HepG2 (cell line): ENCODE data around the gene TRPV4. TPM values are rescaled to one million over a fixed set of nuclear protein-coding genes. Genes with fewer than 3 reads are reported as not detected.

ENCODE experiments used
- ATF1 ChIP-seq: IDR thresholded peaks from 2 replicates; pipeline ENCODE4 v1.6.1; 2016; ENCODE audit warnings: mild to moderate bottlenecking, control low read depth
- CSRNP1 ChIP-seq: sonication (generic); formaldehyde crosslinking; IDR thresholded peaks from 2 replicates; pipeline ENCODE4 v1.8.1; 2023; ENCODE audit warnings: mild to moderate bottlenecking, missing genetic modification reagents
- GATAD2A ChIP-seq: IDR thresholded peaks from 2 replicates; pipeline ENCODE4 v1.6.1; 2016
- GPN1 ChIP-seq: sonication (generic); formaldehyde crosslinking; IDR thresholded peaks from 2 replicates; pipeline ENCODE4 v1.5.1; 2020; ENCODE audit warnings: missing genetic modification reagents, borderline replicate concordance
- HOXA5 ChIP-seq: sonication (generic); formaldehyde crosslinking; IDR thresholded peaks from 2 replicates; pipeline ENCODE4 v1.4.0; 2020; ENCODE audit warnings: missing genetic modification reagents
- ISX ChIP-seq: sonication (generic); formaldehyde crosslinking; conservative IDR thresholded peaks from 2 replicates; pipeline ENCODE4 v1.5.0; 2020; ENCODE audit warnings: missing genetic modification reagents
- KDM5B ChIP-seq: sonication (generic); formaldehyde crosslinking; IDR thresholded peaks from 2 replicates; pipeline ENCODE4 v1.4.0; 2020; ENCODE audit warnings: missing genetic modification reagents, mild to moderate bottlenecking, borderline replicate concordance
- NCOA5 ChIP-seq: sonication (generic); formaldehyde crosslinking; IDR thresholded peaks from 2 replicates; pipeline ENCODE4 v1.4.0; 2020; ENCODE audit warnings: missing genetic modification reagents
- NR2F1 ChIP-seq, 2 experiments: fragments of 450-650 bp in 1 of 2; formaldehyde crosslinking in 1 of 2; IDR thresholded peaks; 2 replicates each; pipeline versions ENCODE4 v1.5.0 to v1.6.1; 2016 to 2020; ENCODE audit warnings: mild to moderate bottlenecking in 1 of 2, missing compliant biosample characterization in 1 of 2, missing genetic modification reagents in 1 of 2, moderate library complexity in 1 of 2
- RXRA ChIP-seq: sonication (generic); formaldehyde crosslinking; IDR thresholded peaks from 2 replicates; pipeline ENCODE4 v1.5.1; 2020; ENCODE audit warnings: missing genetic modification reagents
- SNRNP70 ChIP-seq: fragments of 200-400 bp; formaldehyde crosslinking; IDR thresholded peaks from 2 replicates; pipeline ENCODE4 v1.6.1; 2017; ENCODE audit warnings: mild to moderate bottlenecking, low read depth, low read length, moderate library complexity
- SOX5 ChIP-seq: IDR thresholded peaks from 2 replicates; pipeline ENCODE4 v1.6.1; 2016; ENCODE audit warnings: borderline replicate concordance
- TBX3 ChIP-seq: fragments of 450-650 bp; IDR thresholded peaks from 2 replicates; pipeline ENCODE4 v1.6.1; 2017; ENCODE audit warnings: antibody characterized with exemption, mild to moderate bottlenecking, inconsistent platforms, borderline replicate concordance
- TCF12 ChIP-seq, 2 experiments: fragments of 450-650 bp in 1 of 2; sonication (generic) in 1 of 2; formaldehyde crosslinking in 1 of 2; IDR thresholded peaks; 2 replicates each; pipeline versions ENCODE4 v1.6.1 to v1.8.0; 2017 to 2022; ENCODE audit warnings: antibody characterized with exemption in 1 of 2, mild to moderate bottlenecking in 1 of 2, missing genetic modification reagents in 1 of 2, moderate library complexity in 1 of 2
- ZBTB38 ChIP-seq: sonication (generic); formaldehyde crosslinking; IDR thresholded peaks from 2 replicates; pipeline ENCODE4 v1.5.1; 2020; ENCODE audit warnings: mild to moderate bottlenecking, missing genetic modification reagents
- ZNF350 ChIP-seq: sonication (generic); formaldehyde crosslinking; IDR thresholded peaks from 2 replicates; pipeline ENCODE4 v1.4.0; 2020; ENCODE audit warnings: mild to moderate bottlenecking, low read depth, missing genetic modification reagents, borderline replicate concordance
- ZNF432 ChIP-seq: sonication (generic); formaldehyde crosslinking; IDR thresholded peaks from 2 replicates; pipeline ENCODE4 v1.5.0; 2020; ENCODE audit warnings: missing genetic modification reagents, mild to moderate bottlenecking, borderline replicate concordance
- ZNF496 ChIP-seq: sonication (generic); formaldehyde crosslinking; IDR thresholded peaks from 2 replicates; pipeline ENCODE4 v1.8.1; 2023; ENCODE audit warnings: mild to moderate bottlenecking, moderate library complexity, missing genetic modification reagents; ENCODE audit not compliant: insufficient replicate concordance
- ZNF546 ChIP-seq: sonication (generic); formaldehyde crosslinking; conservative IDR thresholded peaks from 2 replicates; pipeline ENCODE4 v1.8.1; 2023; ENCODE audit warnings: mild to moderate bottlenecking, missing genetic modification reagents
- ZNF557 ChIP-seq: sonication (generic); formaldehyde crosslinking; IDR thresholded peaks from 2 replicates; pipeline ENCODE4 v1.4.0; 2020; ENCODE audit warnings: missing genetic modification reagents
- polyA plus RNA-seq, 8 experiments: library from polyadenylated mRNA; depleted of rRNA in 3 of 8; stranded (reverse) in 7 of 8; unstranded in 1 of 8; fragments of >200 nt; fragmentation: Illumina TruSeq in 4 of 8; extraction: Trizol in 4 of 8; gene quantifications; 2 replicates each; pipeline versions ENCODE4 v1.2.1 to v1.2.3, GENCODE V29; 2011 to 2016; ENCODE audit warnings: low read depth in 4 of 8, missing spikeins in 1 of 8, mixed read lengths in 1 of 8; ENCODE audit not compliant: insufficient read depth in 1 of 8
- total RNA-seq, 5 experiments: library from RNA; depleted of rRNA; stranded (reverse); fragments of >200 nt; fragmentation: Illumina TruSeq; extraction: Trizol; gene quantifications; 2 replicates each; pipeline ENCODE4 v1.2.3, GENCODE V29; 2016; ENCODE audit warnings: low read depth in 1 of 5
- TF ChIP-seq, protein P1 (sequence below): sonication (generic); formaldehyde crosslinking; IDR thresholded peaks from 2 replicates; pipeline ENCODE4 v1.4.0; 2020; ENCODE audit warnings: missing genetic modification reagents
- TF ChIP-seq, protein P2 (sequence below): sonication (generic); formaldehyde crosslinking; IDR thresholded peaks from 2 replicates; pipeline ENCODE4 v1.4.0; 2020; ENCODE audit warnings: missing genetic modification reagents
- TF ChIP-seq, protein P3 (sequence below): sonication (generic); formaldehyde crosslinking; IDR thresholded peaks from 2 replicates; pipeline ENCODE4 v1.8.0; 2022; ENCODE audit warnings: missing genetic modification reagents, low read depth, mild to moderate bottlenecking, borderline replicate concordance

Gene TRPV4
- total and polyA plus RNA-seq, 2 of the 13 experiments (the other 11 are each of a cell fraction or from before 2014, with no cell fraction given) = 0.66 to 4.7 TPM

DNA sequence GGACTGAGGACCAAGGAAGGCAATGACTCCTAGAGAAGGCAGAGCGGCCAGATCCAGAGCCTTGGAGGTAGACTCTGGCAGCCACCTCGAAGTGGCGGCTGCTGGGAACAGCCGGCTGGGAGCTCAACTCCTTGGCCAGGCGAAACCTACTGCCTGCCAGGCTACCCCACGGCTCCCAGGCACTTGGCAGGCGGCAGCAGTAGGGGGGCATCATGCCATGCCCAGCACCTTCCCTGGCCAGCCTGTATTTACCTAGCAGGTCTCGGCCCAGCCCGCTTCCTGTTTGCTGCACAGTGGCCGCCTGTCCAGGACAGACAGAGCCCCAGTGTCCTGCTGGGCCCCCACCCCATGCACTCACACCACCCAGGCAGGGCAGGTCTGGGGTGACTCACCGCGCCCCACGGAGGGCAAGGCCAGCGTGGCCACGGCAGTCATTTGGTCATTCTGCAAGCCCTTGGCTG is 10.2 kb downstream of the TRPV4 start (continued):
- TF ChIP-seq, protein P1, sequence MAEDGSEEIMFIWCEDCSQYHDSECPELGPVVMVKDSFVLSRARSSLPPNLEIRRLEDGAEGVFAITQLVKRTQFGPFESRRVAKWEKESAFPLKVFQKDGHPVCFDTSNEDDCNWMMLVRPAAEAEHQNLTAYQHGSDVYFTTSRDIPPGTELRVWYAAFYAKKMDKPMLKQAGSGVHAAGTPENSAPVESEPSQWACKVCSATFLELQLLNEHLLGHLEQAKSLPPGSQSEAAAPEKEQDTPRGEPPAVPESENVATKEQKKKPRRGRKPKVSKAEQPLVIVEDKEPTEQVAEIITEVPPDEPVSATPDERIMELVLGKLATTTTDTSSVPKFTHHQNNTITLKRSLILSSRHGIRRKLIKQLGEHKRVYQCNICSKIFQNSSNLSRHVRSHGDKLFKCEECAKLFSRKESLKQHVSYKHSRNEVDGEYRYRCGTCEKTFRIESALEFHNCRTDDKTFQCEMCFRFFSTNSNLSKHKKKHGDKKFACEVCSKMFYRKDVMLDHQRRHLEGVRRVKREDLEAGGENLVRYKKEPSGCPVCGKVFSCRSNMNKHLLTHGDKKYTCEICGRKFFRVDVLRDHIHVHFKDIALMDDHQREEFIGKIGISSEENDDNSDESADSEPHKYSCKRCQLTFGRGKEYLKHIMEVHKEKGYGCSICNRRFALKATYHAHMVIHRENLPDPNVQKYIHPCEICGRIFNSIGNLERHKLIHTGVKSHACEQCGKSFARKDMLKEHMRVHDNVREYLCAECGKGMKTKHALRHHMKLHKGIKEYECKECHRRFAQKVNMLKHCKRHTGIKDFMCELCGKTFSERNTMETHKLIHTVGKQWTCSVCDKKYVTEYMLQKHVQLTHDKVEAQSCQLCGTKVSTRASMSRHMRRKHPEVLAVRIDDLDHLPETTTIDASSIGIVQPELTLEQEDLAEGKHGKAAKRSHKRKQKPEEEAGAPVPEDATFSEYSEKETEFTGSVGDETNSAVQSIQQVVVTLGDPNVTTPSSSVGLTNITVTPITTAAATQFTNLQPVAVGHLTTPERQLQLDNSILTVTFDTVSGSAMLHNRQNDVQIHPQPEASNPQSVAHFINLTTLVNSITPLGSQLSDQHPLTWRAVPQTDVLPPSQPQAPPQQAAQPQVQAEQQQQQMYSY (CRISPR knock-in tag) = no peak
- TF ChIP-seq ZNF557 (CRISPR knock-in tag) = no peak
- TF ChIP-seq GPN1 = no peak
- TF ChIP-seq CSRNP1 = no peak
- no peak for TF ChIP-seq ISX
- TF ChIP-seq ZNF350 (CRISPR knock-in tag) = 0 out of 2 replicates have a peak, but pooled peaks have one; percentile 53
- TF ChIP-seq RXRA (CRISPR knock-in tag) = peak; percentile 82
- TF ChIP-seq ZNF432 (CRISPR knock-in tag) = no peak
- no peak for TF ChIP-seq HOXA5 (CRISPR knock-in tag)
- peak; percentile 34; the same call in 1 of the 2 replicates for TF ChIP-seq ZBTB38 (CRISPR knock-in tag)
- no peak for TF ChIP-seq TCF12 (IDR thresholded peaks at IDR 0.05)
- no peak for TF ChIP-seq TCF12 (CRISPR knock-in tag; IDR thresholded peaks at IDR 0.05)
- peak; percentile 33; the same call in 1 of the 2 replicates for TF ChIP-seq SOX5 (CRISPR knock-in tag)
- TF ChIP-seq NR2F1 (CRISPR knock-in tag; IDR thresholded peaks at IDR 0.05) = no peak
- TF ChIP-seq, protein P2, sequence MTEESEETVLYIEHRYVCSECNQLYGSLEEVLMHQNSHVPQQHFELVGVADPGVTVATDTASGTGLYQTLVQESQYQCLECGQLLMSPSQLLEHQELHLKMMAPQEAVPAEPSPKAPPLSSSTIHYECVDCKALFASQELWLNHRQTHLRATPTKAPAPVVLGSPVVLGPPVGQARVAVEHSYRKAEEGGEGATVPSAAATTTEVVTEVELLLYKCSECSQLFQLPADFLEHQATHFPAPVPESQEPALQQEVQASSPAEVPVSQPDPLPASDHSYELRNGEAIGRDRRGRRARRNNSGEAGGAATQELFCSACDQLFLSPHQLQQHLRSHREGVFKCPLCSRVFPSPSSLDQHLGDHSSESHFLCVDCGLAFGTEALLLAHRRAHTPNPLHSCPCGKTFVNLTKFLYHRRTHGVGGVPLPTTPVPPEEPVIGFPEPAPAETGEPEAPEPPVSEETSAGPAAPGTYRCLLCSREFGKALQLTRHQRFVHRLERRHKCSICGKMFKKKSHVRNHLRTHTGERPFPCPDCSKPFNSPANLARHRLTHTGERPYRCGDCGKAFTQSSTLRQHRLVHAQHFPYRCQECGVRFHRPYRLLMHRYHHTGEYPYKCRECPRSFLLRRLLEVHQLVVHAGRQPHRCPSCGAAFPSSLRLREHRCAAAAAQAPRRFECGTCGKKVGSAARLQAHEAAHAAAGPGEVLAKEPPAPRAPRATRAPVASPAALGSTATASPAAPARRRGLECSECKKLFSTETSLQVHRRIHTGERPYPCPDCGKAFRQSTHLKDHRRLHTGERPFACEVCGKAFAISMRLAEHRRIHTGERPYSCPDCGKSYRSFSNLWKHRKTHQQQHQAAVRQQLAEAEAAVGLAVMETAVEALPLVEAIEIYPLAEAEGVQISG (CRISPR knock-in tag) = 0 out of 2 replicates have a peak, but pooled peaks have one; percentile 28
- no peak for TF ChIP-seq TBX3
- peak; percentile 37; the same call in 1 of the 2 replicates for TF ChIP-seq KDM5B (CRISPR knock-in tag)
- no peak for TF ChIP-seq ATF1 (CRISPR knock-in tag)
- TF ChIP-seq ZNF496 (CRISPR knock-in tag) = no peak
- TF ChIP-seq, protein P3, sequence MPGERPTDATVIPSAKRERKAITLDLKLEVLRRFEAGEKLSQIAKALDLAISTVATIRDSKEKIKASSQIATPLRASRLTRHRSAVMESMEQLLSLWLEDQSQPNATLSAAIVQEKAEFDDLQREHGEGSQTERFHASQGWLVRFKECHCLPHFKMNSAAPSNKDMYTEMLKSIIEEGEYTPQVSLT (CRISPR knock-in tag) = no peak
- TF ChIP-seq GATAD2A = peak; percentile 84
- TF ChIP-seq ZNF546 = no peak
- TF ChIP-seq SNRNP70 = no peak
- TF ChIP-seq NCOA5 (CRISPR knock-in tag) = no peak
